ENCODE results near the gene PIK3CD.
"Not testable (repeated sequence)": the region's sequence is repeated elsewhere in the genome, so short reads cannot be mapped to it uniquely, and the experiment has no call there.

Gene PIK3CD

GRCh38 chr1:9654834-9655723, 3.5 kb downstream of the PIK3CD start:
- peak; percentile 53 to 56 for DNase-seq

- no peak for DNase-seq
Observed at GRCh38 chr1:9655836-9656235, 4.3 kb downstream of the PIK3CD start.

- DNase-seq: no peak
Observed at GRCh38 chr1:9657521-9658032, 6.0 kb downstream of the PIK3CD start.

- no peak for DNase-seq
Observed at GRCh38 chr1:9658199-9658598, 6.7 kb downstream of the PIK3CD start.

DNA sequence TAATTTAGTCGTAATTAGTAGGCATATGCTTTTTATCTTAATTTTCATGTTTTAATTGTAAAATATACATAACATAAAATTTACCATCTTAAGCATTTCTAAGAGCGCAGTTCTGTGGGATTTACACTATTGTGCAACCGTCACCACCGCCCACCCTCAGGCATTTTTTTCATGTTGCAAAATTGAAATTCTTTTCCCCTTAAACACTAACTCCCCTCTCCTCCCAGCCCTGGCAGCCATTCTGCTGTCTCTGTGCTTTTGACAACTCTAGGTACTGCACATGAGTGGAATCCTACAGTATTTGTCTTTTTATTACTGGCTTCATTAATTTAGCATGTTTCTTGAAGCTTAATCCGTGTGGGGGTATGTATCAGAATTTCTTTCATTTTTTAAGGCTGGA, 7.8 kb downstream of the PIK3CD start:
- DNase-seq: no peak

DNA sequence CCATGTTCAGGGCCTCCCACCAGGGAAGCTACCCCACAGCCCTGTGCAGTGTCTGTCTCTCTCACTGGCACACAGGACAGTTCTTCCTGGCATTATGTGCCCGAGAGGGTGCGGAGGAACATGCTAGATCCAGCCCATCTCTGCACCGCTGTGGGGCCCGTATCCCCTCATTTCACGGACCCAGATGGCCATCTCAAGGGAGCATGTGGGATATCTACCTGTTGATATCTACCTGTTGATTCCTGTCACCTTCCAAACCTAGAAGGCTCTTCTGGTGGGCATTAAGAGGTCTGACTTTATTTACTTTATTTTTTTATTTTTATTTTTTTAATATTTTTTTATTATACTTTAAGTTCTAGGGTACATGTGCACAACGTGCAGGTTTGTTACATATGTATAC, 11.7 kb downstream of the PIK3CD start:
- DNase-seq: no peak

DNA sequence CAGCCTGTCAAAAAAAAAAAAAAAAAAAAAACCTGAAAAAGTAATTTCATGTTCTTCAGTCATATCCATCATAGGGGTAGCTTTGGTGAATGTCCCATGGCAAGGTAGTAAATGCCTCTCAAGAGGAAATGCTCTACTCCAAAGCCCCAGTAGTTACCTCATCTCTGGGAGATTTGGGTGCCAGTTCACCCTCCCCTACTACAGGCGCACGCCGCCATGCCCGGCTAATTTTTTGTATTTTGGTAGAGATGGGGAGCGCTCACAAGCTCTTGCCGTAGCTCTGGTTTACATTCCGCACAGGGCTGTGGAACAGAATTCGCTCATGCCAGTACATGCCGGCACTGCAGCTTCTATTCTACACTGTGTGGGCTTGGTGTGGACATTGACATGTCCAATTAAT, 13.7 kb downstream of the PIK3CD start:
- no peak for DNase-seq

DNA sequence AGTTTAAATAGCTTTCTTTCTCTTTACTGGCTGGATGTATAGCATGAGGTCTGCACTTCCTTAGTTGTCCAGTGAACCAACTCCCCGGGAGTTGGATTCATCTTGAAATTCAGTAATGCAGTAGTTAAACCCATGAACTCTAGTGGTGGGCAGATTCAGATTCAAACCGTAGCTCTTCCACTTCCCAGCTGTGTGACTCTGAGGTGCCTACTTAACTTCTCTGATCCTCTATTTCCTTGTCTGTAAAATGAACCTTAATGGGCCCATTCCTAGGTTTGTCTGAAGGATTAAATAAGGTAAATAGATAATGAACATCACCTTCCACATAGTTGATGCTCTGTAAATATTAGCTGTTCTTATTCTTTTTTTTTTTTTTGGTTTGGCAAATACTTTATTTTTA, 16.5 kb downstream of the PIK3CD start:
- no peak for DNase-seq

- no peak for DNase-seq
Observed at GRCh38 chr1:9670085-9670484, 18.6 kb downstream of the PIK3CD start.

DNA sequence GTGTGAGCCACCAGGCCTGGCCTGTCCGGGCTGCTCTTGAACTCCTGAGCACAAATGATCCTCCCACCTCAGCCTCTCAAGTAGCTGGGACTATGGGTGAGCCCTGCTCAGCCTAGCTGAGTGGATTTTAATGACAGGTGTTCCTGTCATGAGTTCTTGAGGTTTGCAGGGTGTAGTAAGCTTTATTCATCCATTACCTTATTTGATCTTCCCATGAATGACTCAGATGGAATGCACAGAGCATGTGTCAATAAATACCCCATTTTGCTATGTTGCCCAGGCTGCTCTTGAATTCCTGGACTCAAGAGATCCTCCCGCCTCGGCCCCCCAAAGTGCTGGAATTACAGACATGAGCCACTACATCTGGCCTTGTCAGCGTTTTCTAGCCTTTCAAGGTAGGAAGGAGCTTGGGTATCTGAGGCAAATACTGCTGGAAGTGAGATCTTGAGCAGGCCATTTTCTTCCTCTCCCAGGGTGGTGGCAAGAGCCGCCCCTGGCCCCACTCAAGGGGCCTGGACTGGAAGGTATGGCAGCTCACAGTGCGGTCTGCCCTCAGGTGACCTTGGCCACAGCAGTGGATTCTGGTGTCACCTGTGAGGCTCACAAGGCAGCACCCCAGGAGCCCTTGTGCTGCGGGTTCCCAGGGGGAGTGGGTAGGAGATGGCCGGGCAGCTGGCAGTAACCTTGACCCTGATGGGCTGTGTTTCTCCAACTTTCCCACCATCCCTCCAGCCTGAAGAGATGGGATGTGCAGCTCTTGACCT, 20.0 kb downstream of the PIK3CD start:
- no peak for DNase-seq

- DNase-seq: no peak
Observed at GRCh38 chr1:9672444-9672843, 20.9 kb downstream of the PIK3CD start.

DNA sequence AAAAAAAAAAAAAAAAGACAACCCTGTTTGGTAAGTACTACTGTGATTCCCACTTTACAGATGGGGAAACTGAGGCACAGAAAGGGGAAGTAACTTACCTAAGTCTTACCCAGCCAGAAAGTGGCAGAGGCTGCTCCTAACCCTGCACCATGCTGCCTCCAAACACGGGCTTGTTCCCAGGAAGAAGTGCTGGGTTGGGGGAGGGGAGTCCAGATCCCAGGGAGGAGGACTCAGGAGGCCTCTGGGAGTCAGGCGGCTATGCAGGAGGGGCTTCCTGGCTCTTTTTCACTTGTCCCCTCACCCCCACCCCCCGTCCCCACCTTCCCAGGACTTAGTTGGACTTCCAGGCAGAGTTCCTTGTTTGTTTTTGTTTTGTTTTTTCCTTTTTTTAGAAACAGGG, 23.9 kb downstream of the PIK3CD start:
- DNase-seq: no peak

GRCh38 chr1:9676128-9676527, 24.6 kb downstream of the PIK3CD start:
- DNase-seq: not testable (repeated sequence)

GRCh38 chr1:9676815-9677393, 25.4 kb downstream of the PIK3CD start:
- DNase-seq: no peak

DNA sequence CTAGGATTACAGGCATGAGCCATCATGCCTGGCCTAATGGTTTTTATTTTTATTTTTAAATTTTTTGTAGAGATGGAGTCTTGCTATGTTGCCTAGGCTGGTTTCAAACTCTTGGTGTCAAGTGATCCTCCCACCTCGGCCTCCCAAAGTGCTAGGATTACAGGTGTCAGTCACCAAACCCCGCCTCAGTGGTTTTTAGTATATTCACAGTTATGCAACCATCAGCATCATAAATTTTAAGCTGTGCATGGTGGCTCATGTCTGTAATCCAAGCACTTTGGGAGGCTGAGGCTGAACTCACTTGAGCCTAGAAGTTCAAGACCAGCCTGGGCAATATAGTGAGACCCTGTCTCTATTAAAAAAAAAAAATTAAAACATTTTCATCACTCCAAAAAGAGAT, 28.6 kb downstream of the PIK3CD start:
- no peak for DNase-seq

GRCh38 chr1:9680828-9681227, 29.3 kb downstream of the PIK3CD start:
- no peak for DNase-seq

GRCh38 chr1:9684801-9685200, 33.3 kb downstream of the PIK3CD start:
- no peak for DNase-seq

DNA sequence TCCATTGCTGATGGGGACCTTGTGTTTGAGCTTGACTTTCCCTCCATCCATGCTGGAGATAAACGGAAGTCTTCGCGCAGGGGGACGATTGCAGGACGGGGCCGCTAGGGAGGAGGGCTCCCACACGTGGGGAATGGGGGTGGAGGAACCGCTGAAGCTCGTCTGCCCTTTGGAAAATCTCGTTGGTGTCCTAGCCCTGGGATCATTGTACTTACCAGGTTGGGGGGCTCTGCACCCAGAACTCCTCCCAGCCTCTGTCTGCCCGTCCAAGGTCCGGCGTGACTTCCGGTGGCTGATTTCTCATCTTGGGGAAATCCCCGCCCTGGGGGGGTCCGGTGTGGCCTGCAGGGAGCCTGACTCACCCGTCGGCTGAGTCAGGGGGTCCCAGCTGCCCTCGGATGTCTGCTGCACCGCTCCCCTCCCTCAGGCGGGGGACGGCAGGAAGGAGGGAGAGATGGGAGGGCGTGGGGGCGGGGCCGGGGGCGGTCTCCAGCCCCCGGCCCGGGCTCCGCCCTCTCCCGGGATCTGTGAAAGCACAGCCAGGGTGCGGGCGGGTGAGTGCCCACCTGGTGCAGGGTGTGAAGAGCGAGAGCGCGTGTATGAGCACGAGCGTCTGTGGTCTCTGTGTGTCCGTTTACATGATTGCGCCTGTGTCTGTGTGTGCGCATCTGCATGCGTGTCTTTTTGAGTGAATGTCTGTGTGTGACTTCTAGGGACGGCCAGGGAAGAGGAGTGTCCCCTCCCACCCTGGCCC, 35.8 kb downstream of the PIK3CD start:
- DNase-seq: peak; percentile 67 to 78

- DNase-seq: no peak
Observed at GRCh38 chr1:9687874-9688582, 36.5 kb downstream of the PIK3CD start.

DNA sequence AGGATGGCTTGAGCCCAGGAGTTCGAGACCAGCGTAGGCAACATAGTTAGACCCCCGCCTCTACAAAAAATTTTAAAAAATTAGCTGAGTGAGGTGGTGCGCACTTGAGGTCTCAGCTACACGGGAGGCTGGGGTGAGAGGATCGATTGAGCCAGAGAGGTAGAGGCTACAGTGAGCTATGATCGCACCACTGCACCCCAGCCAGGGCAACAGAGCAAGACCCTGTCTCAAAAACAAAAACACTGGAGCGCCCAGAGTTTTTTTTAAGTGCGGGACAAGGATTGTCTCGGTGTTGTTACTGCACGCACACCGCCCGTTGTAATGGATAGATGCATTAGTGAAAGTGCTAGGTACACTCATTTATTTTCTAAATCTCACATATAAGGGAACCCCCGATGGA, 37.1 kb downstream of the PIK3CD start:
- no peak for DNase-seq

DNA sequence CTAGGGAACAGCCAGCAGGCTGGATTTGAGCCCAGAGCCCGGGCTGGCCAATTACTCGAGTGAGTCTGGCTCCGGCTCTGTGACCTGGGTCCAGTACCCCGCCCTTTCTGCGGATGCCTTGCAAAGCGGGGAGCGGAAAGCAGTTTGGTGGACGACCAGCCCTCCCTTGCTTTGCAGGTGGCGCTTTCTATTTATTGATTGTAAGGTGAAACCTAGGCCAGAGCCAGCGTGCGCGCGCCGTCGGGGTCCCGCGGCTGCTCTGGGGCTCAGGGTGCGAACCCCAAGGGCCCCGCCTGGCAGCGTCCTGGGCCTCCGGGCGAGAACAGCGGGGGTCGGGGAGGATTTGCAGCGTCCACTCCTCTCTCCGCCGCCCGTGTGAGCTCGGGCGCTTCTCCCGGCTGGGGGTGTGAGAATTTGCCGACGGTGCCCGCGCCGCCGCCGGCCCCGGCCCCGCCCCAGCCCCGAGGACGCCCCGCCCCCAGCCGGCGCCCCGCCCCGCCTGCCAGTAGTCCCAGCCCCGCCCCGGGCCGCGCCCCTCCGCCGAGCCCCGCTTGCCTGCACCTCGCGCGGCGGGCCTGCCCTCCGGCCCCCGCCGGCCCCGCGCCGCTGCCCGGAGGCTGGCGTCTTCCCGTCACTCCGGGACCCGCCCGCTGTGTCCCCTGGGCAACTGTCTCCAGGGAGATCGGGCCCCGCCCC, 37.6 kb downstream of the PIK3CD start:
- peak; percentile 82 to 85 for DNase-seq

DNA sequence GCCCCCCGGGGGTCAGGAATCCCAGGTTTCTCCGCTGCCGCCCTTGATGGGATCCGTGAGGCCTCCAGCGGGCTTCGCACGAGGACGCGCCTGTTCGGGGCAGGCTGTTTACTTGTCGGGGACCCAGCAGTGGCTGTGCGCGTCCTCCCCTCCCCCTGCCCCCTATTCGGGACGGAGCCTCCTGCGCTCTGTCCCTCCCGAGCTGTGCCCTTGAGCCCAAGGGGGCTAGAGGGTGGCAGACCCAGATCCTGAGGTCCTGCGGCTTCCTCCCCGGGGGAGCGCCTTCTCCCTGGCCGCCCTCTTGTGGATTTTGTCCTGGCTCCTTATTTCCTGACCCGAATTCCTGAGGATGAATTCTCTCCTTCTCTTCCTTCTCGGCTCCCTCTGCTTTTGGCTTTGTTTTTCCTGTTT, 38.4 kb downstream of the PIK3CD start:
- no peak for DNase-seq

Measured in activated CD4-positive, alpha-beta T cell treated with anti-CD3 and anti-CD28 coated beads for 4 hours (primary cell).